ENCODE results near the gene TSHZ1.
"Not testable (repeated sequence)": the region's sequence is repeated elsewhere in the genome, so short reads cannot be mapped to it uniquely, and the experiment has no call there.

TSHZ1 gene

DNA sequence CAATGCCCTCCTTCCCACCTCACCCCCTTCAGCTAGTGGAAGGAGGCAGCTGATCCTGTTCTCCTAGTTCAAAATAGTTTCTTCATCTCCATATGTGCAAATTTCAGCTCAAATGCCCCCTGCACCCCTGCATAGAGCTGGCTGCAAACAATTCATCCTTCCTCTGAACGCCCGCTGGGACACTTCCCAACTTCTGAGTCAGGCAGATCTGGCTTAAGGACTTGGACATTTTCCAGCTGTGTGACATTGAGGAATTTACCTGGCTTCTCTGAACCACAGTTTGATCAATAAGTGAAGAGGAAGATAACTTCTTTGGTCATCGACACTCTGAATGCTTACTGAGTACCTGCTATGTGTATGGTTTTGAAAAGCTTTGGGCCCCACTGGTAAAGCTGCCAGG is 25.1 kb upstream of the TSHZ1 start:
- DNase-seq, result no peak

- not testable (repeated sequence) for DNase-seq
Measured at GRCh38 chr18:75187702-75188101, 22.9 kb upstream of the TSHZ1 start.

GRCh38 chr18:75189696-75190095 is 20.9 kb upstream of the TSHZ1 start:
- no peak for DNase-seq

GRCh38 chr18:75192899-75193298 is 17.7 kb upstream of the TSHZ1 start:
- DNase-seq, result no peak

DNA sequence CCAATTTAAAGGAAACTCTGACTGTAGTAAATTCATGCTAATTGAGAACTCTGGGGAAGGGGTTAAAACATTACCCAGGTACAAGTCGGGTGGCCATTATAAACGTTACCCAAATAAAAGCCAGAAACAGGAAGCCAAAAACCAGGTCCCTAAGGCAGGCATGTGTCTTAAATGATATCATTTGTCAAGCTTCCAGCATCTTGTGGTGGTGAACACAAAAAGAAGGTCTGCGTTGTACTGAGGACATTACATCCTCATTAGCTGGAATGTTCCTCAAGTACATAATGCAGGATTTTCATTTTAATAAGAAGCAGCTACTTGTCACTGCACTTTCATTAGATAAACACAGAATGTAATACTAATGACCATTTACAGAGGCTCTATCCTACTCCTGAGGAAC is 12.6 kb upstream of the TSHZ1 start:
- DNase-seq, result no peak

- no peak for DNase-seq
Measured at GRCh38 chr18:75199327-75199726, 11.3 kb upstream of the TSHZ1 start.

- no peak for DNase-seq
Measured at GRCh38 chr18:75200071-75200470, 10.5 kb upstream of the TSHZ1 start.

DNA sequence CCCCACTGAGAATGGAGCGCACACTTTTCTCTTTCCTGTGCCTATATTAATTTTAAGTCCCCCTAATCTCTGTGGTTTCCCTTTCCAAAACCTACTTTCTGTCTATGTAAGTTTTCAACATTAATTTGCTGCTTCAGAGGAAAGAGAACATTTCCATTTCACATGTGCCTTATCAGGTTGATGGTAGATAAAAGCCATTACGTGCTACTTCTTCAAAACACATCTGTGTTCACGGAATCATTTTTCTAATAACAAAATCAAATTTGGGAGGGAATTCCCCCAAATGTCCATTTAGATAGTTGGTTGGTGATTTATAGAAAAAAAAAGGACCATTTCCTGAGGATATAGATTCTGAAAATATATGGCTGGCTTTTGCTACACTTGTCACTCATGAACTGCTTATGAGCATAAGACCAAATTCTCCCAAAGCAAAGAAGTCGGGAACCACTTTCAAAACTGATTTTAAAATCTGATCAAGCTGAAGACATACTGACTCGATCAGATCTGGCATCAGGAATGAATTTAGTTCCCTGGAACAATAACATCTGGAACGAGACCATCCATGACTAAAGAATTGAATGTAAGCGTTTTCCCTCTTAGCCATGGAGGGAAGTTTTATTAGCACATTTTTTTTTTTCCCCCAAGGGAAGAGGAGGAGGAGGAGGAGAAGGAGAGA is 9.9 kb upstream of the TSHZ1 start:
- DNase-seq, result no peak

DNA sequence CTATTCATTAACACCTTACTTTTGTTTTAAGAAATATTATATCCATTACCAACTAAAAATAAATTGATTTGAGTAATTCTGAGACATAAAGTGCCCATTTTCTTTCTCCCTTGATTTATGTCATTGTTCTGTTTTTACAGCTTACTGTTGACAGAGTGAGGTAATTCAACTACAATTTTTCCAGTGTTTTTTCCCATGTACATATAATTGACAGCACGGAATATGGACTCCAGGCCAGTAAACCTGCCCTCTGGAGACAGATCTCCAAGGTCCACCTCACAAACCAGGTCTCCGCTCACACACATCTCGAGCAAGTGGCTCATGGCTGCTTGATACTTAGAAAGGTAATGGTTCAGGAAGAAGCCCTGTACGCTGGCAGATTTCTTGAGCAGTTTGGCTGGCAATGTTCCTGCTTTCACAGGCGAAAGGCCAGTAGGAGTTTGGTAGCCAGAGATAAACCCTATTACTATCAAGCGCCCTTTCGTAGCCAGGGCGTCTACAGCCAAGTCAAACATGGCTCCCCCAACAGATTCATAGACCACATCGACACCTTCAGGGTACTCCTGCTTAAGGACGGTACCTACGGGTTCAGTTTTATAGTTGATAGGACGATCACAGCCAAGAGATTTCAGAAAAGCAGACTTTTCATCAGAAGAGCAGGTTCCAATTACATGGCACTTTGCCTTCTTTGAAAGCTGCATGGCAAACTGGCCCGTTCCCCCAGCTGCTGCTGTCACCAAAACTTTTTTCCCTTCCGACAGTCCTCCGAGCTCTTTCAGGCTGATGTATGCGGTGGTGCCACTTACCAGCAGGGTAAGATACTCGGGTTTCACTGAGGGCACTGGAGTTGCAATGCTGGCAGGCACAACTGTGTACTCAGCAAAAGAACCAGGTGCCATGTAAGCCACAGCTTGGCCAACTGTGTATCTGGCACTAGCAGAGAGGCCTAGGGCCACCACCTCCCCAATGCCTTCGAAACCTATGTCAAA is 9.0 kb upstream of the TSHZ1 start:
- DNase-seq, result no peak

- no peak for DNase-seq
Measured at GRCh38 chr18:75202696-75203365, 7.8 kb upstream of the TSHZ1 start.

GRCh38 chr18:75203416-75204268 is 7.0 kb upstream of the TSHZ1 start:
- no peak for DNase-seq

GRCh38 chr18:75204269-75204731 is 6.3 kb upstream of the TSHZ1 start:
- DNase-seq, result no peak

DNA sequence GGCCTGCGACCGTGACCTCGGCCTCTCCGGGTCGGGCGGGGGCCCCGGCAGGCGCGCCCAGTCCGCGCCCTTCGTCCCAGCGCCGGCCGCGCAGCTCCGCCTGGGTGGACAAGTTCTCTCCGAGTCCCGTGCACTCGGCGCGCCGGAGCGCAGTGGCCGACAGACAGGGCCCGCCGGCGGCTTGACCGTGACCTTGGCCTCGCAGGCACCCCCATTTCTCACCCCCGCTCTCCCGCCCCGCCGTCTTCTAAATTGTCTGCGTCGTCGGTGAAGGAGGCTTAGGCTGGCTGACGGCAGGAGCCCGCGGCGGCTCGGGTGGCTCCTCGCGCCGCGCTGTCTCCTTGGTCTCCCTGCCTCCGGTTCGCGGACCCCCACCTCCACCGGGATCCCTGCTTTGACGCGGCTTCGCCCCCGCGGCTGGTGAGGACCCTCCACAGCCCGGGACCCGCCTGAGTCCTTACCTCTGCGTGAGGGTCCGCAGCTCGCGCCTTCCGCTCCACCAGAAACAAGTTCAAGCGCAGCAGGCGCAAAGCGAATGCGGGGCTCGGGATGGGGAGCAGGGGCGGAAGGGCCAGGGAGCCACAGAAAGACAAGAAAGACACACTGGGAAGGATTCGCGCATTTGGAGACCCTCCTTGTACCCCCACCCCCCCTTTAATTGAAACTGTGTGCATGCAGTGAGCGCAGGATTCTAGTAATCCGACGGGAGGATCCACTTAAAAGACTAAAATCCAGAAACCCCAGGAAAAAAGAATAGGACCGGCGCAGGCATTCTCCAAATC is 5.7 kb upstream of the TSHZ1 start:
- no peak for DNase-seq

DNA sequence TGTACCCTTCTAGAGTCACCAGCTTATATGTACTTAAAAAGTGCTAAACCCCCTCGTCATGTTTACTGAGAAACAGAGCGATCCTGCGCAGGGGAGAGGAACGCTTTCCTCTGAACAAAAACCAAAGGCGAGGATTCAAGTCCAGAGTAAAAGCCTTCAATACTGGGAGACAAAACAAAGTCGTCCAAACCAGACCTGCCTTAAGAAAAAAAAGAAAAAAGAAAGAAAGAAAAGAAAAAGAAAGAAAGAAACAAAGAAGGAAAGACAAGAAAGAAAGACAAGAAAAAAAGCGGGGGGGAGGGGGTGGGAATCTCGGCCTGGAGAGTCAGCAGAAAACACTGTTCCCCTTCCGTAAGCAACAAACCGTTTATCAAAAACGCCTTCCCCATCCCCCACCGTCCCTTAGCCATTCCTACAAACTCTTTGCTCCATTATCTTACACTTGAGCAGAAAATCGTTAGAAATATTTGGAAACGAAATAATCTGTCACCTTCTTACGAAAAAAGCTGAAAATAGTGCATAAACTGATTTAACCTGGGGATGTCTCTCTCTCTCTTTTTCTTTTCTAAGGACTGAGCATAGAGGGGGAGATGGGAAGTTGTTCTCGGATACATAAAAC is 5.0 kb upstream of the TSHZ1 start:
- DNase-seq, result no peak

DNA sequence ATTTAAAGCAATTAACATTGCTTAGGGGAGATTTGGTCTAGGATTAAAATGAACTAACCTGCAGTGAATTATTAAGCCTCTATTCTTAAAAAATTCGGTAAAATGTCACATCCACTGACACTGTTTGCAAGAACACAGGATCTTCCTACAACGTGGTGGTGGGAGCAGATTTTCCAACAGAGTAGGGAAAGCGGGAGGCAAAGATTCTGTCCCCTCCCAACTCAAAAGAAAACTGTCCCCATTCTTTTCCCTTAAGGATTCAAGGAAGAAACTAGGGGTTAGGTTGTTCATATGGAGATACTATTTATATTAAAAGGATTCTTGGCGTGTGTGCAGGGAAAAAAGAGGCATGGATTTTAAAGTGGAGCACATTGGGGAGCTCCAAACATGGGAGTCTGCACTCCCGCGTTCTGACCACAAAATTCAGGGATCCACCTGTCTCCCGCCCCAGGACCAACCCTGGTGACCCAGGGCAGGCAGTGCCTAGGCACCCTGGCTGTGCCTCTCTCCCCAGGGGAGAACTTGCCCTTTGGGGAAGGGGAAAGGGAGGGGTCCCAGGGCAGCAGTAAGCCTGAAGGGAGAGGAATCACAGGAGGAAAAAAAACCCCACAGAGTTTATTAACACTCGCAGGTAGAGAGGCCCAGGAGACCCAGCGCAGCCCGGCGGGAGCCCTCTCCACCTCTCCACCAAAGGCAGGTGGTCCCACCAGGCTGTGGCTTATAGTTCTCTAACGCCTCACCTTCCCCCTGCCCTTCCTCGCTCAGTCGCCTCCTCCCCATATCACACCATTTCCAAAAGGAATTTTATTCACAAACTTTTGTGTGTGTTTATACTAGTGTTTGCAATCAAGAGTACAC is 3.9 kb upstream of the TSHZ1 start:
- DNase-seq, result no peak

- peak; percentile 42 to 49 for DNase-seq
Measured at GRCh38 chr18:75207310-75208154, 3.1 kb upstream of the TSHZ1 start.

- DNase-seq, result peak; percentile 58 to 63
Measured at GRCh38 chr18:75208155-75208835, 2.3 kb upstream of the TSHZ1 start.

GRCh38 chr18:75208836-75209128 is 1.8 kb upstream of the TSHZ1 start:
- DNase-seq, result peak; percentile 43 to 48
